Measurements from ENCODE around the gene PKD1L1. TPM values are rescaled to one million over a fixed set of nuclear protein-coding genes. Genes with fewer than 3 reads are reported as not detected.

The PKD1L1 gene
- polyA plus RNA-seq, 1 donor from 2014 or later: 2.0 TPM

DNA sequence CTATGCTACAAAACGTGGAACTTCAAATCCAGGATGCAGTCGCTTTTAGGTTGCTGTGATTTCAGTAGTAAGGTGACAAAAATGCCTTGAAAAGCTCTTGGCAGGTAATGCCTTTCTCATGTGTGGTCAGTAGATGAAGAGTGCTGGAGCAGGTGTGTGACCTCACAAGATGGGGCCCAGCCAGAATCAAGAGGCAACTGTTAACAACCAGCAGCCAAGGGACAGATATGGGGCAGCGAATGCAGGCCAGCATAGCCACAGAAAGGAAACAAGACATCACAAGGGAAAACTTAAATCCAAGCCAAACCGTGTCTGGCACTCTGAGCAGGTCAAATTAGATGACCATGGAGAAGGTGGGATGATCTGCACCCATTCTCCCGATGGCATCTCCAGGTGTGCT lies 18.9 kb upstream of the PKD1L1 start:
- H3F3A ChIP-seq (ENCODE audit: insufficient read depth, low read length, poor library complexity, severe bottlenecking): no peaks in the 10 kb centered on the region

DNA sequence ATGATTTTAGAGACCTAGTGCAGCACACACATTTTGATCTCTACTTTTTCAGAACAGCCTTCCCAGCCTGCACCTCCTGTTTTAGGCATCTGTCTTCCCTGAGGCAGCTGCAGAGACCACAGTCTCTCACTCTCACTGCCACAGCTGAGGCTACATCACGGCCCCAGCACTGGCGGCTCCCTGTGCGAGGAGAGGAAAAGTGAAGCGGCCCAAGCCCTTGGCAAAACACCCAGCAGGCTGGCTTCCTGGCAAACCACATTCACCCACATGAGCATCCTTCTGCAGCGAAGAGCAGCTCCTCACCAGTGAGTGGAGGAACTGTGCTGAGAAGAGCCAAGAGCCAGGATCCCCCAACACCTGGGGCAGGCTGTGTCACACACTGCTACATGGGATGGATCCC lies 17.2 kb upstream of the PKD1L1 start:
- TF ChIP-seq EP300 (conservative IDR thresholded peaks at IDR 0.05; ENCODE audit: poor library complexity, severe bottlenecking) (no peak), MXI1 (conservative IDR thresholded peaks at IDR 0.05; ENCODE audit: poor library complexity, severe bottlenecking) (no peak), TAF1 (IDR thresholded peaks at IDR 0.05; ENCODE audit: low read depth) (no peak), POLR2AphosphoS5 (IDR thresholded peaks at IDR 0.05) (no peak), RAD21 (conservative IDR thresholded peaks at IDR 0.05) (no peak), EZH2 (IDR thresholded peaks at IDR 0.05; ENCODE audit: borderline replicate concordance, insufficient read depth, low read length, poor library complexity, severe bottlenecking) (no peak), SMC3 (conservative IDR thresholded peaks at IDR 0.05; ENCODE audit: poor library complexity) (no peak)
- TF ChIP-seq, protein P1, sequence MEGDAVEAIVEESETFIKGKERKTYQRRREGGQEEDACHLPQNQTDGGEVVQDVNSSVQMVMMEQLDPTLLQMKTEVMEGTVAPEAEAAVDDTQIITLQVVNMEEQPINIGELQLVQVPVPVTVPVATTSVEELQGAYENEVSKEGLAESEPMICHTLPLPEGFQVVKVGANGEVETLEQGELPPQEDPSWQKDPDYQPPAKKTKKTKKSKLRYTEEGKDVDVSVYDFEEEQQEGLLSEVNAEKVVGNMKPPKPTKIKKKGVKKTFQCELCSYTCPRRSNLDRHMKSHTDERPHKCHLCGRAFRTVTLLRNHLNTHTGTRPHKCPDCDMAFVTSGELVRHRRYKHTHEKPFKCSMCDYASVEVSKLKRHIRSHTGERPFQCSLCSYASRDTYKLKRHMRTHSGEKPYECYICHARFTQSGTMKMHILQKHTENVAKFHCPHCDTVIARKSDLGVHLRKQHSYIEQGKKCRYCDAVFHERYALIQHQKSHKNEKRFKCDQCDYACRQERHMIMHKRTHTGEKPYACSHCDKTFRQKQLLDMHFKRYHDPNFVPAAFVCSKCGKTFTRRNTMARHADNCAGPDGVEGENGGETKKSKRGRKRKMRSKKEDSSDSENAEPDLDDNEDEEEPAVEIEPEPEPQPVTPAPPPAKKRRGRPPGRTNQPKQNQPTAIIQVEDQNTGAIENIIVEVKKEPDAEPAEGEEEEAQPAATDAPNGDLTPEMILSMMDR (IDR thresholded peaks at IDR 0.05; ENCODE audit: poor library complexity, severe bottlenecking): no peak
- TF ChIP-seq, protein P2, sequence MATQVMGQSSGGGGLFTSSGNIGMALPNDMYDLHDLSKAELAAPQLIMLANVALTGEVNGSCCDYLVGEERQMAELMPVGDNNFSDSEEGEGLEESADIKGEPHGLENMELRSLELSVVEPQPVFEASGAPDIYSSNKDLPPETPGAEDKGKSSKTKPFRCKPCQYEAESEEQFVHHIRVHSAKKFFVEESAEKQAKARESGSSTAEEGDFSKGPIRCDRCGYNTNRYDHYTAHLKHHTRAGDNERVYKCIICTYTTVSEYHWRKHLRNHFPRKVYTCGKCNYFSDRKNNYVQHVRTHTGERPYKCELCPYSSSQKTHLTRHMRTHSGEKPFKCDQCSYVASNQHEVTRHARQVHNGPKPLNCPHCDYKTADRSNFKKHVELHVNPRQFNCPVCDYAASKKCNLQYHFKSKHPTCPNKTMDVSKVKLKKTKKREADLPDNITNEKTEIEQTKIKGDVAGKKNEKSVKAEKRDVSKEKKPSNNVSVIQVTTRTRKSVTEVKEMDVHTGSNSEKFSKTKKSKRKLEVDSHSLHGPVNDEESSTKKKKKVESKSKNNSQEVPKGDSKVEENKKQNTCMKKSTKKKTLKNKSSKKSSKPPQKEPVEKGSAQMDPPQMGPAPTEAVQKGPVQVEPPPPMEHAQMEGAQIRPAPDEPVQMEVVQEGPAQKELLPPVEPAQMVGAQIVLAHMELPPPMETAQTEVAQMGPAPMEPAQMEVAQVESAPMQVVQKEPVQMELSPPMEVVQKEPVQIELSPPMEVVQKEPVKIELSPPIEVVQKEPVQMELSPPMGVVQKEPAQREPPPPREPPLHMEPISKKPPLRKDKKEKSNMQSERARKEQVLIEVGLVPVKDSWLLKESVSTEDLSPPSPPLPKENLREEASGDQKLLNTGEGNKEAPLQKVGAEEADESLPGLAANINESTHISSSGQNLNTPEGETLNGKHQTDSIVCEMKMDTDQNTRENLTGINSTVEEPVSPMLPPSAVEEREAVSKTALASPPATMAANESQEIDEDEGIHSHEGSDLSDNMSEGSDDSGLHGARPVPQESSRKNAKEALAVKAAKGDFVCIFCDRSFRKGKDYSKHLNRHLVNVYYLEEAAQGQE (IDR thresholded peaks at IDR 0.05; ENCODE audit: borderline replicate concordance): no peak
- Histone ChIP-seq H3K27ac (ENCODE audit: low read length) (no peak overlapping the region), H3K9ac (ENCODE audit: low read length) (no peak overlapping the region), H3K4me2 (ENCODE audit: low read length) (no peak overlapping the region), H3K36me3 (ENCODE audit: insufficient read depth, low read length) (peaks cover 11% of the 10 kb centered on the region), H3F3A (ENCODE audit: insufficient read depth, low read length, poor library complexity, severe bottlenecking) (no peaks in the 10 kb centered on the region), H4K20me1 (ENCODE audit: insufficient read depth) (no peaks in the 10 kb centered on the region), H3K79me2 (replicated peaks; ENCODE audit: insufficient read depth, low read length) (no peaks in the 10 kb centered on the region), H3K27me3 (ENCODE audit: insufficient read depth, low read depth, low read length) (no peaks in the 10 kb centered on the region), H3K9me3 (ENCODE audit: low read length) (no peaks in the 10 kb centered on the region), H3K9me2 (ENCODE audit: insufficient read depth, low read length) (no peaks in the 10 kb centered on the region), H2AFZ (ENCODE audit: low read depth, low read length) (no peak overlapping the region), H3K4me3 (ENCODE audit: low read length) (no peak overlapping the region)

More for the DNA sequence above, 18.9 kb upstream of the PKD1L1 start:
- H3K4me2 ChIP-seq (ENCODE audit: low read length): no peak overlapping the region
- H3K27ac ChIP-seq (ENCODE audit: low read length): no peak overlapping the region
- H3K9me2 ChIP-seq (ENCODE audit: insufficient read depth, low read length): no peaks in the 10 kb centered on the region
- no peaks in the 10 kb centered on the region for H3K9me3 ChIP-seq (ENCODE audit: low read length)
- no peak overlapping the region for H3K9ac ChIP-seq (ENCODE audit: low read length)
- TF ChIP-seq, protein P2 (IDR thresholded peaks at IDR 0.05; ENCODE audit: borderline replicate concordance): no peak
- TF ChIP-seq TAF1 (IDR thresholded peaks at IDR 0.05; ENCODE audit: low read depth): no peak
- no peak for TF ChIP-seq POLR2AphosphoS5 (IDR thresholded peaks at IDR 0.05)
- no peak for TF ChIP-seq EZH2 (IDR thresholded peaks at IDR 0.05; ENCODE audit: borderline replicate concordance, insufficient read depth, low read length, poor library complexity, severe bottlenecking)
- no peak for TF ChIP-seq RAD21 (conservative IDR thresholded peaks at IDR 0.05)
- TF ChIP-seq, protein P1 (IDR thresholded peaks at IDR 0.05; ENCODE audit: poor library complexity, severe bottlenecking): no peak
- no peak for TF ChIP-seq MXI1 (conservative IDR thresholded peaks at IDR 0.05; ENCODE audit: poor library complexity, severe bottlenecking)
- no peak for TF ChIP-seq EP300 (conservative IDR thresholded peaks at IDR 0.05; ENCODE audit: poor library complexity, severe bottlenecking)
- TF ChIP-seq SMC3 (conservative IDR thresholded peaks at IDR 0.05; ENCODE audit: poor library complexity): no peak
- no peak overlapping the region for H2AFZ ChIP-seq (ENCODE audit: low read depth, low read length)
- peaks cover 11% of the 10 kb centered on the region for H3K36me3 ChIP-seq (ENCODE audit: insufficient read depth, low read length)
- no peak overlapping the region for H3K4me3 ChIP-seq (ENCODE audit: low read length)
- no peaks in the 10 kb centered on the region for H3K79me2 ChIP-seq (replicated peaks; ENCODE audit: insufficient read depth, low read length)
- H4K20me1 ChIP-seq (ENCODE audit: insufficient read depth): no peaks in the 10 kb centered on the region
- H3K27me3 ChIP-seq (ENCODE audit: insufficient read depth, low read depth, low read length): no peaks in the 10 kb centered on the region

Data from neural cell (in vitro differentiated cells).